SHP77 treated with DMSO at 0.1 percent for 48 hours (cell line): ENCODE measurements around the gene GIPR.
"Not testable (repeated sequence)": the region's sequence is repeated elsewhere in the genome, so short reads cannot be mapped to it uniquely, and the experiment has no call there.

ENCODE experiments used
- DNase-seq: peaks from one replicate; lab custom pipeline; 2025; lab: John Stamatoyannopoulos, UW

Gene GIPR

GRCh38 chr19:45645631-45646344 lies 22.2 kb upstream of the GIPR start:
- peak; percentile 89 for DNase-seq

- DNase-seq: no peak
Measured at GRCh38 chr19:45646345-45646698, 21.7 kb upstream of the GIPR start.

GRCh38 chr19:45650722-45651121 lies 17.3 kb upstream of the GIPR start:
- DNase-seq: no peak

GRCh38 chr19:45653634-45654033 lies 14.4 kb upstream of the GIPR start:
- no peak for DNase-seq

- DNase-seq: no peak
Measured at GRCh38 chr19:45655073-45655472, 12.9 kb upstream of the GIPR start.

GRCh38 chr19:45657520-45658167 lies 10.4 kb upstream of the GIPR start:
- DNase-seq: peak; percentile 37

- DNase-seq: no peak
Measured at GRCh38 chr19:45659096-45659729, 8.8 kb upstream of the GIPR start.

- no peak for DNase-seq
Measured at GRCh38 chr19:45660636-45661035, 7.4 kb upstream of the GIPR start.

GRCh38 chr19:45663800-45664199 lies 4.2 kb upstream of the GIPR start:
- DNase-seq: no peak

- no peak for DNase-seq
Measured at GRCh38 chr19:45664575-45664974, 3.4 kb upstream of the GIPR start.

GRCh38 chr19:45668342-45668871 lies 386 bp downstream of the GIPR start:
- DNase-seq: no peak

- DNase-seq: no peak
Measured at GRCh38 chr19:45670670-45671453, 2.8 kb downstream of the GIPR start.

- no peak for DNase-seq
Measured at GRCh38 chr19:45674946-45675345, 6.9 kb downstream of the GIPR start.

- no peak for DNase-seq
Measured at GRCh38 chr19:45676851-45677263, 8.8 kb downstream of the GIPR start.

- DNase-seq: no peak
Measured at GRCh38 chr19:45677351-45678230, 9.6 kb downstream of the GIPR start.

GRCh38 chr19:45681391-45682015 lies 13.5 kb downstream of the GIPR start:
- DNase-seq: peak; percentile 46

GRCh38 chr19:45682117-45682516 lies 14.1 kb downstream of the GIPR start:
- no peak for DNase-seq

- no peak for DNase-seq
Measured at GRCh38 chr19:45682908-45683307, 14.9 kb downstream of the GIPR start.

- DNase-seq: not testable (repeated sequence)
Measured at GRCh38 chr19:45685045-45685444, 17.0 kb downstream of the GIPR start.

- no peak for DNase-seq
Measured at GRCh38 chr19:45687599-45687998, 19.6 kb downstream of the GIPR start.
